NCI-H446 treated with DMSO at 0.1 percent for 48 hours (cell line): ENCODE measurements around the gene ZFP69.
"Not testable (repeated sequence)": the region's sequence is repeated elsewhere in the genome, so short reads cannot be mapped to it uniquely, and the experiment has no call there.

Experiments
- DNase-seq: peaks from one replicate; lab custom pipeline; 2025; lab: John Stamatoyannopoulos, UW

Gene ZFP69

GRCh38 chr1:40476924-40477677 lies at the start of gene ZFP69:
TSS of gene ZFP69 (plus strand) at chr1:40477290. CDS start at chr1:40479362, 2,072 bp downstream.
- peak; percentile 59 for DNase-seq

- DNase-seq = no peak
Measured at GRCh38 chr1:40431385-40431784, 45.7 kb upstream of the ZFP69 start.

- no peak for DNase-seq
Measured at GRCh38 chr1:40432644-40433390, 44.3 kb upstream of the ZFP69 start.

- peak; percentile 3 for DNase-seq
Measured at GRCh38 chr1:40435471-40435870, 41.6 kb upstream of the ZFP69 start.

- DNase-seq = no peak
Measured at GRCh38 chr1:40435876-40436275, 41.2 kb upstream of the ZFP69 start.

GRCh38 chr1:40438391-40439015 lies 38.6 kb upstream of the ZFP69 start:
- DNase-seq = no peak

GRCh38 chr1:40439247-40439646 lies 37.8 kb upstream of the ZFP69 start:
- no peak for DNase-seq

- DNase-seq = peak; percentile 82
Measured at GRCh38 chr1:40449684-40450494, 27.2 kb upstream of the ZFP69 start, which contains the start of gene ZFP69B. TSS of gene ZFP69B (plus strand) at chr1:40450476. CDS start at chr1:40450962, 486 bp downstream.

GRCh38 chr1:40450495-40451237 lies 26.4 kb upstream of the ZFP69 start:
- DNase-seq = no peak

- DNase-seq = no peak
Measured at GRCh38 chr1:40451238-40451585, 25.9 kb upstream of the ZFP69 start.

GRCh38 chr1:40454873-40455272 lies 22.2 kb upstream of the ZFP69 start:
- DNase-seq = no peak

- no peak for DNase-seq
Measured at GRCh38 chr1:40462956-40463590, 14.0 kb upstream of the ZFP69 start.

GRCh38 chr1:40469327-40469726 lies 7.8 kb upstream of the ZFP69 start:
- DNase-seq = no peak

- DNase-seq = no peak
Measured at GRCh38 chr1:40475268-40475667, 1.8 kb upstream of the ZFP69 start.

- DNase-seq = no peak
Measured at GRCh38 chr1:40477678-40478053, 576 bp downstream of the ZFP69 start.

- no peak for DNase-seq
Measured at GRCh38 chr1:40478276-40478675, 1.2 kb downstream of the ZFP69 start.

GRCh38 chr1:40479156-40479555 lies 2.1 kb downstream of the ZFP69 start:
- DNase-seq = no peak

- DNase-seq = no peak
Measured at GRCh38 chr1:40495315-40495903, 18.3 kb downstream of the ZFP69 start.

GRCh38 chr1:40502651-40503050 lies 25.6 kb downstream of the ZFP69 start:
- DNase-seq = not testable (repeated sequence)

GRCh38 chr1:40507973-40508372 lies 30.9 kb downstream of the ZFP69 start:
- DNase-seq = no peak
